ENCODE measurements around the gene ADGRV1.

ADGRV1 gene

GRCh38 chr5:91125916-91126315 is 567.3 kb downstream of the ADGRV1 start:
- no peak for DNase-seq

- no peak for DNase-seq
Measured at GRCh38 chr5:91126448-91126847, 567.9 kb downstream of the ADGRV1 start.

GRCh38 chr5:91126888-91127287 is 568.3 kb downstream of the ADGRV1 start:
- no peak for DNase-seq

- DNase-seq, result no peak
Measured at GRCh38 chr5:91127456-91128081, 569.0 kb downstream of the ADGRV1 start.

GRCh38 chr5:91128604-91129003 is 570.0 kb downstream of the ADGRV1 start:
- DNase-seq, result no peak

- DNase-seq, result no peak
Measured at GRCh38 chr5:91129748-91130147, 571.2 kb downstream of the ADGRV1 start.

GRCh38 chr5:91130759-91131158 is 572.2 kb downstream of the ADGRV1 start:
- DNase-seq, result no peak

GRCh38 chr5:91132550-91132949 is 574.0 kb downstream of the ADGRV1 start:
- DNase-seq, result no peak

GRCh38 chr5:91133183-91133582 is 574.6 kb downstream of the ADGRV1 start:
- DNase-seq, result no peak

GRCh38 chr5:91135475-91136248 is 577.1 kb downstream of the ADGRV1 start:
- DNase-seq, result no peak

GRCh38 chr5:91136271-91136670 is 577.7 kb downstream of the ADGRV1 start:
- no peak for DNase-seq

- no peak for DNase-seq
Measured at GRCh38 chr5:91137647-91138046, 579.0 kb downstream of the ADGRV1 start.

- DNase-seq, result no peak
Measured at GRCh38 chr5:91139572-91140200, 581.1 kb downstream of the ADGRV1 start.

- no peak for DNase-seq
Measured at GRCh38 chr5:91140657-91141056, 582.1 kb downstream of the ADGRV1 start.

- DNase-seq, result no peak
Measured at GRCh38 chr5:91141642-91142041, 583.0 kb downstream of the ADGRV1 start.

- no peak for DNase-seq
Measured at GRCh38 chr5:91142386-91142785, 583.8 kb downstream of the ADGRV1 start.

- DNase-seq, result no peak
Measured at GRCh38 chr5:91142819-91143218, 584.2 kb downstream of the ADGRV1 start.

- DNase-seq, result no peak
Measured at GRCh38 chr5:91143840-91144239, 585.2 kb downstream of the ADGRV1 start.

- DNase-seq, result no peak
Measured at GRCh38 chr5:91144491-91145332, 586.1 kb downstream of the ADGRV1 start.

GRCh38 chr5:91145333-91145620 is 586.7 kb downstream of the ADGRV1 start:
- DNase-seq, result no peak

- no peak for DNase-seq
Measured at GRCh38 chr5:91146230-91146629, 587.6 kb downstream of the ADGRV1 start.

- no peak for DNase-seq
Measured at GRCh38 chr5:91146905-91147600, 588.5 kb downstream of the ADGRV1 start.

- no peak for DNase-seq
Measured at GRCh38 chr5:91150234-91150633, 591.6 kb downstream of the ADGRV1 start.
